SK-N-SH treated with all-trans-retinoic acid at 6 μM for 48 hours (cell line): ENCODE results near the gene ADORA2A.

ENCODE experiments used
- GLIS3 ChIP-seq: fragments of 250-450 bp; sonication (Bioruptor Pico); IDR thresholded peaks from 2 replicates; pipeline ENCODE4 v1.5.0; 2020; ENCODE audit warnings: mild to moderate bottlenecking, moderate library complexity
- OSR1 ChIP-seq: fragments of 250-450 bp; sonication (Bioruptor Pico); IDR thresholded peaks from 2 replicates; pipeline ENCODE4 v1.8.0; 2022; ENCODE audit warnings: moderate library complexity, mild to moderate bottlenecking, inconsistent platforms
- PPARA ChIP-seq: fragments of 250-450 bp; sonication (Bioruptor Pico); IDR thresholded peaks from 2 replicates; pipeline ENCODE4 v1.5.0; 2020; ENCODE audit warnings: mild to moderate bottlenecking, borderline replicate concordance
- RARB ChIP-seq: fragments of 250-450 bp; sonication (Bioruptor Pico); IDR thresholded peaks from 2 replicates; pipeline ENCODE4 v1.8.0; 2021; ENCODE audit warnings: mild to moderate bottlenecking, moderate library complexity
- SNAI2 ChIP-seq: fragments of 250-450 bp; sonication (Bioruptor Pico); IDR thresholded peaks from 2 replicates; pipeline ENCODE4 v1.5.0; 2020; ENCODE audit warnings: mild to moderate bottlenecking, moderate library complexity
- ZC3H10 ChIP-seq: fragments of 250-450 bp; sonication (Bioruptor Pico); IDR thresholded peaks from 2 replicates; pipeline ENCODE4 v1.5.1; 2021; ENCODE audit warnings: mild to moderate bottlenecking, moderate library complexity
- ZFP3 ChIP-seq: fragments of 250-450 bp; sonication (Bioruptor Pico); IDR thresholded peaks from 2 replicates; pipeline ENCODE4 v1.5.0; 2020; ENCODE audit warnings: mild to moderate bottlenecking, moderate library complexity
- ZNF565 ChIP-seq: fragments of 450-650 bp; formaldehyde crosslinking; conservative IDR thresholded peaks from 2 replicates; pipeline ENCODE4 v1.5.0; 2020; ENCODE audit warnings: low read depth, mild to moderate bottlenecking, moderate library complexity
- TF ChIP-seq, protein P1 (sequence below): fragments of 250-450 bp; sonication (Bioruptor Pico); IDR thresholded peaks from 2 replicates; pipeline ENCODE4 v1.5.1; 2021; ENCODE audit warnings: mild to moderate bottlenecking, moderate library complexity
- TF ChIP-seq, protein P2 (sequence below): fragments of 250-450 bp; sonication (Bioruptor Pico); IDR thresholded peaks from 2 replicates; pipeline ENCODE4 v1.8.0; 2020; ENCODE audit warnings: mild to moderate bottlenecking, moderate library complexity, borderline replicate concordance

DNA sequence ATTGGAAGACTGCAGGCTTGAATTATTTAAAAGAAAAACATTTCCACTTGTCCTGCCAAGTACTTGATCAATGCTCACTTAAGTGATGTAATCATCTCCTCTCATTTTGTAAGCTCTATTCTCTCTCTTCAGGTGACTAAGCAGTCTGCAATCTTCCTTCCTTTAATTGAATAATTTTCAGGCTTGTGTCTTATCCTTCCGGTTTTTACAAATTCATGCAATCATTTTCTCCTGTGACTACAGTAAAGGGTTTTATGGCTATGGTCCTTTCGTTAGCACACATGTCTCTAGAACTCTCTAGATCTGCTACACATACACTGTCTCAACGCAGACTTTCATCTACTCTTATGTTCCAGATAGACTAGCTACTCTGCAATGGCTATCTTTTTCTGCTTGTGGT, 55.2 kb downstream of the ADORA2A start:
- TF ChIP-seq ZFP3 (CRISPR knock-in tag) (no peak), ZC3H10 (CRISPR knock-in tag) (no peak), SNAI2 (CRISPR knock-in tag) (no peak), ZNF565 (no peak), OSR1 (no peak), GLIS3 (CRISPR knock-in tag) (no peak), PPARA (no peak), RARB (CRISPR knock-in tag) (no peak)
- TF ChIP-seq, protein P1, sequence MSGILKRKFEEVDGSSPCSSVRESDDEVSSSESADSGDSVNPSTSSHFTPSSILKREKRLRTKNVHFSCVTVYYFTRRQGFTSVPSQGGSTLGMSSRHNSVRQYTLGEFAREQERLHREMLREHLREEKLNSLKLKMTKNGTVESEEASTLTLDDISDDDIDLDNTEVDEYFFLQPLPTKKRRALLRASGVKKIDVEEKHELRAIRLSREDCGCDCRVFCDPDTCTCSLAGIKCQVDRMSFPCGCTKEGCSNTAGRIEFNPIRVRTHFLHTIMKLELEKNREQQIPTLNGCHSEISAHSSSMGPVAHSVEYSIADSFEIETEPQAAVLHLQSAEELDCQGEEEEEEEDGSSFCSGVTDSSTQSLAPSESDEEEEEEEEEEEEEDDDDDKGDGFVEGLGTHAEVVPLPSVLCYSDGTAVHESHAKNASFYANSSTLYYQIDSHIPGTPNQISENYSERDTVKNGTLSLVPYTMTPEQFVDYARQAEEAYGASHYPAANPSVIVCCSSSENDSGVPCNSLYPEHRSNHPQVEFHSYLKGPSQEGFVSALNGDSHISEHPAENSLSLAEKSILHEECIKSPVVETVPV (CRISPR knock-in tag): no peak
- TF ChIP-seq, protein P2, sequence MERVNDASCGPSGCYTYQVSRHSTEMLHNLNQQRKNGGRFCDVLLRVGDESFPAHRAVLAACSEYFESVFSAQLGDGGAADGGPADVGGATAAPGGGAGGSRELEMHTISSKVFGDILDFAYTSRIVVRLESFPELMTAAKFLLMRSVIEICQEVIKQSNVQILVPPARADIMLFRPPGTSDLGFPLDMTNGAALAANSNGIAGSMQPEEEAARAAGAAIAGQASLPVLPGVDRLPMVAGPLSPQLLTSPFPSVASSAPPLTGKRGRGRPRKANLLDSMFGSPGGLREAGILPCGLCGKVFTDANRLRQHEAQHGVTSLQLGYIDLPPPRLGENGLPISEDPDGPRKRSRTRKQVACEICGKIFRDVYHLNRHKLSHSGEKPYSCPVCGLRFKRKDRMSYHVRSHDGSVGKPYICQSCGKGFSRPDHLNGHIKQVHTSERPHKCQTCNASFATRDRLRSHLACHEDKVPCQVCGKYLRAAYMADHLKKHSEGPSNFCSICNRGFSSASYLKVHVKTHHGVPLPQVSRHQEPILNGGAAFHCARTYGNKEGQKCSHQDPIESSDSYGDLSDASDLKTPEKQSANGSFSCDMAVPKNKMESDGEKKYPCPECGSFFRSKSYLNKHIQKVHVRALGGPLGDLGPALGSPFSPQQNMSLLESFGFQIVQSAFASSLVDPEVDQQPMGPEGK (CRISPR knock-in tag): no peak
